Ectodermal cell (in vitro differentiated cells): ENCODE results near the gene NANOS2.

Experiments
- H3K27ac ChIP-seq: 2 replicates; pipeline ENCODE4 v1.7.0; 2013; ENCODE audit warnings: mild to moderate bottlenecking, low read depth, low read length; ENCODE audit not compliant: insufficient read depth, poor library complexity, severe bottlenecking
- H3K27me3 ChIP-seq: 2 replicates; pipeline ENCODE4 v1.7.0; 2013; ENCODE audit warnings: mild to moderate bottlenecking, low read length; ENCODE audit not compliant: insufficient read depth, control insufficient read depth, poor library complexity, severe bottlenecking
- H3K36me3 ChIP-seq: one replicate; pipeline ENCODE4 v1.7.0; 2013; ENCODE audit warnings: low read length; ENCODE audit not compliant: control insufficient read depth, insufficient read depth
- H3K4me1 ChIP-seq: one replicate; pipeline ENCODE4 v1.7.0; 2013; ENCODE audit warnings: low read length; ENCODE audit not compliant: control insufficient read depth, insufficient read depth
- H3K4me3 ChIP-seq: 2 replicates; pipeline ENCODE4 v1.7.0; 2013; ENCODE audit warnings: low read depth, low read length, control low read depth; ENCODE audit not compliant: insufficient read depth
- H3K9me3 ChIP-seq: 2 replicates; pipeline ENCODE4 v1.7.0; 2013; ENCODE audit warnings: mild to moderate bottlenecking, low read length, moderate library complexity; ENCODE audit not compliant: control insufficient read depth
- WGBS, 2 experiments: methylation state at CpG; one replicate each; pipeline ENCODE4 v1.1.7; 2013; ENCODE audit warnings: missing lambda C conversion rate in 2 of 2; 5-methylcytosine and 5-hydroxymethylcytosine counted together

Gene NANOS2

DNA sequence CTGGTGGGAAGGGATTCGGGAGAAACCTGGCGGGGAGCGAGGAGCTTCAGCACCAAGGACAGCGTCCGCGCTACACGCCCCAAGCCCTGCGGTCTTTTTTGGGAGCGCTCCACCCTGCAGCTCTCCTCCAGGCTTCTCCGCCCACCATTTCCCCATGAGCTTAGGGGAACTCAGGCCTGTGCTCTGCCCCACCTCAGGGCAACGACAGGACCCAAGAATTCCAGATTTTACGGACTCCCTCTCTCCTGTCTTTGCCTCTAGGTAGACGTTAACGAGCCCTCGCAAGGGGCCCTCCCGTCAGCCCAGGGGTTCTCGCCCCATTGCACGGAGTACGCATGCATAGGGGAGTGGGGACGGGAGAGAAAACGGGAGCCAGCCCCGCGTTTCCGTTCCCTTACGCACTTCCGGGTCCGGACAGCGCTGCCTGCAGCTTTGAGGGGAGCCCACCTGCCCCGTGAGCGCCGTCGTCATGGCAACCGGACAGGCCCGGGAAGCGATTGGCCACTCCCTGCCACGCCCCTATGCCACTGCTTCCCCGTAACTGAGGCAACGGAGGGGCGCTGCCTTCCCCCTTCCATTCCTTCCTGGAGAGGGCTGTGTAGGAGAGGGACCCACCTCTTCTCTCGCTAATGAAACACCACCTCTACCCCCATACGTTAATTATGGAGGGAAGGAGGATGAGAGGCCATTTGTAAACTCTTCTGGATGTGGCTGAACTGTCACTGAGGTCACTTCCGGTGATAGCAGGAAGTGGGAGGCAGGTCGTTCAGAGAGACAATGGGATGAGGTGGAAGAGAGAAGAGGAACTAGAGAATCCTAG lies 38.3 kb upstream of the NANOS2 start:
- Histone ChIP-seq H3K4me3 (peak overlapping the region; percentile 49), H3K27me3 (no peaks in the 10 kb centered on the region), H3K27ac (peak overlapping the region; percentile 78), H3K9me3 (no peaks in the 10 kb centered on the region), H3K4me1 (peaks cover 22% of the 10 kb centered on the region), H3K36me3 (no peaks in the 10 kb centered on the region)
- WGBS, 2 experiments = 1% methylated on average over 41 to 42 of the region's 43 CpGs

GRCh38 chr19:45952341-45952685 lies 37.7 kb upstream of the NANOS2 start:
- H3K4me3 ChIP-seq = no peak overlapping the region
- 42 to 45% methylated on average over 8 of the region's 8 CpGs for WGBS, 2 experiments
- no peak overlapping the region for H3K27ac ChIP-seq
- peaks cover 22% of the 10 kb centered on the region for H3K4me1 ChIP-seq
- no peaks in the 10 kb centered on the region for H3K36me3 ChIP-seq
- H3K9me3 ChIP-seq = no peaks in the 10 kb centered on the region
- H3K27me3 ChIP-seq = no peaks in the 10 kb centered on the region

DNA sequence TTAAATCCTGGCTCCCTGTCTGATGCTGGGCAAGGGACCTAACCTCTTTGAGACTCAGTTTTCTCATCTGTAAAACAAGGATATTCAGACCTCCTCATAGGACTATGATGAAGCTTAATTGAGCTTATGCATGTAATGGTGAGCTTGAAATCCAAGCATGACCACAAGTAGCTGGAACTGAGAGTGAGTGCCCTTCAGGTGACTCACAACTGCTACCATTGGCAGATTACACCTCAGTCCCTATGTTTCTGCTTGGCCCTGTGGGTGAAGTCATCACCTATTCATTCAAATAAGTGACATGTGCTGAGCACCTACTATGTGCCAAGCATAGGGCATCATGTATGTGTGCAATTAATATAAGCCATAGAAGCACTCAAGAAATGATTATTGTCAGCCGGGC lies 33.3 kb upstream of the NANOS2 start:
- no peak overlapping the region for H3K27ac ChIP-seq
- H3K4me1 ChIP-seq = peaks cover 4% of the 10 kb centered on the region
- 93 to 96% methylated on average over 1 of the region's 1 CpG for WGBS, 2 experiments
- no peaks in the 10 kb centered on the region for H3K9me3 ChIP-seq
- H3K36me3 ChIP-seq = peaks cover 4% of the 10 kb centered on the region
- no peak overlapping the region for H3K4me3 ChIP-seq
- H3K27me3 ChIP-seq = no peaks in the 10 kb centered on the region

- Histone ChIP-seq H3K9me3 (no peaks in the 10 kb centered on the region), H3K27me3 (no peaks in the 10 kb centered on the region), H3K4me3 (no peak overlapping the region), H3K4me1 (peaks cover 5% of the 10 kb centered on the region), H3K27ac (no peak overlapping the region), H3K36me3 (peaks cover 10% of the 10 kb centered on the region)
- WGBS, 2 experiments = 96% methylated on average over 32 of the region's 32 CpGs
Observed at GRCh38 chr19:45940515-45940805, 25.9 kb upstream of the NANOS2 start.

- Histone ChIP-seq H3K9me3 (no peaks in the 10 kb centered on the region), H3K27me3 (no peaks in the 10 kb centered on the region), H3K4me1 (peaks cover 8% of the 10 kb centered on the region), H3K36me3 (peaks cover 9% of the 10 kb centered on the region), H3K4me3 (no peak overlapping the region), H3K27ac (no peak overlapping the region)
- 96% methylated on average over 67 of the region's 67 CpGs for WGBS, 2 experiments
Observed at GRCh38 chr19:45939792-45940514, 25.4 kb upstream of the NANOS2 start.

DNA sequence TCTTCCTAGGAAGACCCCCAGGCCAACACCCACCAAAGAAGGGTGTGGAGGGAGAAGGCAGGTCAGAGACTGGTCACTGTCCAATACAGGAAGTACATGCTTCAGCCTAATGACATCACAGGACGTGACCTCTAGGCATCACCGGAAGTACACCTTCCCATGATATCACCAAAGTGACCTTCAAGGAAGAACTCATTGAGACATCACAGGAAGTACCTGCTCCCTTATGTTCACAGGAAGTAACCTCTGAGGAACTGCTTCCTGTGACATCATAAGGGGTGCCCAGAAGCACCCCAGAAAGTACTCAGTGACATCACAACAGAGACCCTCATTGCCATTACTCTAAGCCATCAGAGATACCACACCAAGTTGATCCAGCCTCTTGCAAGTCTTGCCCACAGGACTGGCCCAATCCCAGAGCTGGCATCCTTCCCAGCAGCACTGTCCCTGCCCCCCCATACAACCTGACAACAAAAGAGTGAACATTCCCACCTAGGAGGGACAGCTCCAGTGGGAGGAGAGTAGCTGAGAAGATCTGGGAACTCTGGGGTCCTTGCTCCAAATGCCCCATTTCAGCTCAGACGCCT lies 24.2 kb upstream of the NANOS2 start:
- H3K4me3 ChIP-seq = no peak overlapping the region
- no peak overlapping the region for H3K27ac ChIP-seq
- H3K36me3 ChIP-seq = peaks cover 6% of the 10 kb centered on the region
- H3K9me3 ChIP-seq = no peaks in the 10 kb centered on the region
- no peaks in the 10 kb centered on the region for H3K27me3 ChIP-seq
- H3K4me1 ChIP-seq = peaks cover 8% of the 10 kb centered on the region
- WGBS, 2 experiments = 95 to 97% methylated on average over 2 to 3 of the region's 3 CpGs

DNA sequence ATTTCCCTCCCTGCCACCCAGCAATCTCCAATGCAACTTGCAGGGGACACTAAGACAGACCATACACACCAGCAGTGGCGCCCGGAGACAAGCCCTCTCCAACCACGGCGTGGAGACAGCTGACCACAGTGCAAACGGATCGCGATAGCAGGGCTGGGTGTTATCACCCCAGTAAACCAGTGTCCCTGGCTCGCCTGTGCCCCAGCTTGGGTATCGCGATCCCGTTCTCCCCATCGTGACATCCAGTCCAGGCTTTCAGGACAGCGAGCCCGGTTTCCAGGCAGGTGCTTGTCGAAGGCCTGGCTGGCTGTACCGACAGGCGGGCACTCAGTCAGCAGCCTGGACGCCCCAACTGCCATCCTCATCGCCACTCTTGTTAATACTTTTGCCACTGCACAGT lies 20.7 kb upstream of the NANOS2 start:
- 83 to 84% methylated on average over 19 of the region's 19 CpGs for WGBS, 2 experiments
- Histone ChIP-seq H3K27ac (no peak overlapping the region), H3K9me3 (no peaks in the 10 kb centered on the region), H3K36me3 (no peaks in the 10 kb centered on the region), H3K4me3 (no peak overlapping the region), H3K4me1 (peaks cover 8% of the 10 kb centered on the region), H3K27me3 (peaks cover 6% of the 10 kb centered on the region)

DNA sequence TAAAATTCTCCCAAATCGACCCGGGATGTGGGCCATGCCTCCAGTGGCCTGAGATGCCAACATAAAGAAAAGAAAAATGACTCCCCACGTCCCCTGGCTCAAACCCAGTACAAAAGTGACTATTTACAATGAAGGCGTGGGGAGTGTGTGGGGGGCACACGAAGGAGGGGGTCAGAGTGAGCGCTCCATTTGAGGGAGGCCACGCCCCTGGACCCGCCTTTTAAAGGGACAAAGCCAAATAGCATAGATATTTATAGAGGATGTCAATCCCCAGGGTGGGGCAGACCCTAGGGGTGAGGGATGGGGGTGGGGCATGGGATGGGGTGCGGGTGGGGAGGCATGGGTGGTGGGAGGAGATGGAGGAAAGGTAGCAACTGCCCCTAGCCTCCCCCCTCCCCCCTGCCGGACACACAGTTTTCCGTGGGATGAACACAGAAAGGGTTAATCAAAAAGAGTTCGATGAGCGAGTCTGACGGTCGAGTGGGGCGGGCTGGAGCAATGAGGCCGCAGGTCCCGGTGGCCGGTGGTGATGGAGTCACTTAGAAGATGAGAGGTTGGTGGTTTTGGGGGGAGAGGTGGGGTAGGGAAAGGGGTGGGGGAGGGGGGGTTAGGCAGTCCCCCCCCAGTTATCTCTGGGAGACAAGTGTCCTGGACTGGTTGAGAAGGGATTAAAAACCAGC lies 20.1 kb upstream of the NANOS2 start:
- 55 to 60% methylated on average over 18 of the region's 19 CpGs for WGBS, 2 experiments

GRCh38 chr19:45933759-45934158 lies 19.2 kb upstream of the NANOS2 start:
- Histone ChIP-seq H3K4me3 (no peak overlapping the region), H3K36me3 (no peaks in the 10 kb centered on the region), H3K4me1 (peaks cover 8% of the 10 kb centered on the region), H3K9me3 (no peaks in the 10 kb centered on the region), H3K27ac (no peak overlapping the region), H3K27me3 (peaks cover 10% of the 10 kb centered on the region)
- 85 to 86% methylated on average over 9 of the region's 9 CpGs for WGBS, 2 experiments

More for the DNA sequence above, 20.1 kb upstream of the NANOS2 start:
- H3K27me3 ChIP-seq = peaks cover 6% of the 10 kb centered on the region
- H3K36me3 ChIP-seq = no peaks in the 10 kb centered on the region
- H3K4me3 ChIP-seq = no peak overlapping the region
- peaks cover 8% of the 10 kb centered on the region for H3K4me1 ChIP-seq
- H3K27ac ChIP-seq = no peak overlapping the region
- H3K9me3 ChIP-seq = no peaks in the 10 kb centered on the region

DNA sequence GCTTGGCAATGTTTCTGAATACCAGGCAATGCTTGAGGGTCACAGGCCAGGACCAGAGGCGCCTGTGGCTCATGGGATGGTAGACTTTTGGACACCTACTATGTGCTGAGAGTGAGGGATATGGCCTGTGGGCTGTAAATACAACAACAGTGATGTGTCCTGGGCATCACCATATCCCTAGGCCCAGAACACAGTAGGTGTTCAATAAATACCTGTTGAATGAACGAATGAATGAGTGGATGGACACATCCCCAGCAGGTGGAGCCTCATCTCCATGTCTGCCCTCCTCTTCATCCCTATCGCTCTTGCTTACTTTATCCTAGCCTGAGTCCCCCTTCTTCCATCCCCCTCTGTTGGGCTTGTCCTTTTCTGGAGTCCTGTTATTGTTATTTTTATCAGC lies 16.5 kb upstream of the NANOS2 start:
- Histone ChIP-seq H3K27ac (no peak overlapping the region), H3K4me3 (no peak overlapping the region), H3K4me1 (peaks cover 11% of the 10 kb centered on the region), H3K27me3 (peaks cover 17% of the 10 kb centered on the region), H3K9me3 (no peaks in the 10 kb centered on the region), H3K36me3 (no peaks in the 10 kb centered on the region)
- WGBS, 2 experiments = 65 to 76% methylated on average over 3 of the region's 3 CpGs
